ENCODE measurements around the gene ZFHX3.

The ZFHX3 gene

GRCh38 chr16:72898216-72898825 is 149.6 kb downstream of the ZFHX3 start:
- no peak for DNase-seq (ENCODE audit: low spot score)

- DNase-seq (ENCODE audit: low spot score): no peak
Measured at GRCh38 chr16:72897707-72898106, 150.2 kb downstream of the ZFHX3 start.

DNA sequence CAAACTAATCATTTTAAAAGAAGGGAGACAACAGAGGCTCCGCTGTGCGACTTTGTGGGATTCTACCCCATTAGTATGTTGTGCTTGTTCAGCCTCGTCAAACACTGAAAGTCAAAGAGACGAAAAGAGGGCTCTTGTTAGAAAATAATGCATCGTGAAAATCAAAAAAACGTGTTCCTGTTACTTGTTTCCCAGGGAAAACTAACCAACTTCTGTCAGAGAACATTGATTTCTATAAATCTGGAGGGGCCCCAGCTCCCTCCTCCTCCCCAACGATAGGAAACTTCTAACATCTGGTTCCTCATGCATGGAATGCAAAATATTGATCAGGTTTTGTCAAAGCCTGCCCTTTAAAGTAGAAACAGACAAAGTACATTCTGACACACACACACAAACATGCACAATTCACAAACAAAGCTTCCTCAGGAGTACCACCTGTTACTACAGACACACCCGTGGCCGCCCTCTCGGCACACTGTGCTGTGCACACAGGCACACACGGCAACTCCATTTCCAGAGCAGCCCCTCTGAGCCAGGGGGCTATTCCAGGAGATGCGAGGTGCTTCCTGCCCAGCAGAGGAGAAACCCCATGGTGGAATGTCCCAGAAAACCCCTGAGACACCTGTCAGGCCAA is 151.3 kb downstream of the ZFHX3 start:
- no peak for DNase-seq (ENCODE audit: low spot score)

DNA sequence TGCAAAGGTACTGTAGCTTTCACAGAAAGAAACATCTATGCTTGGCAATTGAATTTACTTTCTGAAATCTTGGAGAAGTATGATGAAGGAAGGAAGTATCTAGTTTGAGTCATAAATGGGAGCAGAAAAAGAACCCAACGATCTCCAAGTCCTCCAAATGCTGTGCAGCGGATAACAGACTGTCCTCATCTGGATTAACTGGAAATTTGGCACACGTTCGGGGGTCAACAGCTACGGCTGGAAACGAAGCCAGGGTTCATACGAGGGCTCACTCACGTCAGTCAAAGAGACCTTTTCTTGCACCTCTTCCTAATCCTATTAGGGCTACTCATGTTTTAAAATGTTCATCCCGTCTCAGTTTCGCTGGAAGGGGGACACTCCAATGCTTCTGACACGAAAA is 152.0 kb downstream of the ZFHX3 start:
- DNase-seq (ENCODE audit: low spot score): no peak

GRCh38 chr16:72894293-72895151 is 153.4 kb downstream of the ZFHX3 start:
- no peak for DNase-seq (ENCODE audit: low spot score)

GRCh38 chr16:72891291-72892227 is 156.4 kb downstream of the ZFHX3 start:
- DNase-seq (ENCODE audit: low spot score): no peak

DNA sequence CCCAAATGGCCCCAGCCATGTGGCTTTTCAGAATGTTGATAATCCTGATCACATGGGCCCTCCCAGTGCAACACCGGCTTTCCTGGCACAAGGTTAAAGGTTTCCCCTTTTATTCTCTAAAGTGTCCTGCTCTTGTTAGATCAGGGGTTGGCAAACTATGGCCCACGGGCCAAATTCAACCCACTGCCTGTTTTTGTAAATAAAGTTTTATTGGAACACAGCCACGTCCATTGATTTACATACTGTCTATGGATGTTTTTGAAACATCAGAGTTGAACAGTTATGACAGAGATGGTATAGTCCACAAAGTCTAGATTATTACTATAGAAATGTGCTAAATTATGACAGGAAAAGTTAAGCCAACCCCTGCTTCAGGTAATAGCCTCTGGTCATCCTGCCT is 157.3 kb downstream of the ZFHX3 start:
- no peak for DNase-seq (ENCODE audit: low spot score)

DNA sequence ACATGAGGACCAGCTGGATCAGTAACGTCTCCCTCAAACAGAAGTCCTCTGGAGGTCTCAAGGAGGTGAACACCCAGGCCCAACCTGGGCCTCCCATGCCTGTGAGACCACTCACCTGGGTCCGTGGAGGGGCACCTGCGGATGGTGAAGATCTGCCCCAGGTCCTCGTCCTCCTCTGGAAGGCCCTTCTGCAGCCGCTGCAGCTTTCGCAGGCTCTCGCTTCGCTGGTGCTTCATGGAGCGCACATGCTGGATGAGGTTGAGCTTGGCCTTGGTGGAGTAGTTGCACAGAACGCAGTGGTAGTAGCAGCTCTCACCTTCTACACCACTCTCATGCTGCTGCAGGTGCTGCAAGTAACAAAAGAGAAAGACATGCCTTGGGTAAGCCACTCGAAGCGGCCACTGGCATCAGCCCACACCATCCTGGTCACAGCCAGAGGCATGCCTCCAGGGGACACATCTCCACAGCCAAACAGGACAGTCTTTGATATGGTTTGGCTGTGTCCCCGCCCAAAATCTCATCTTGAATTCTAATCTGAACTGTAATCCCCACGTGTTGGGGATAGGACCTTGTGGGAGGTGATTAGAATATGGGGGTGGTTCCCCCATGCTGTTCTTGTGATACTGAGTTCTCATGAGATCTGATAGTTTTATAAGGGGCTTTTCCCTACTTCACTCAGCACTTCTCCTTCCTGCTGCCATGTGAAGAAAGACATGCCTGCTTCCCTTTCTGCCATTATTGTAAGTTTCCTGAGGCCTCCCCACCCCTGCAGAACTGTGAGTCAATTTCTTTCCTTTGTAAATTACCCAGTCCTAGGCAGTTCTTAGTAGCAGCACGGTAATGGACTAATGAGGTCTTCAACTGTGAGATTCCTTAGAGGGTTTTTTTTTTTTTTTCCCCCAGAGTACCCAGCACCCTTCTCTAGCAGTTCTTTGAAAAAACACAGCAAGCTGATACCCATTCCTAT is 158.0 kb downstream of the ZFHX3 start:
- DNase-seq (ENCODE audit: low spot score): no peak

- DNase-seq (ENCODE audit: low spot score): no peak
Measured at GRCh38 chr16:72887537-72887936, 160.4 kb downstream of the ZFHX3 start.

GRCh38 chr16:72886346-72886974 is 161.5 kb downstream of the ZFHX3 start:
- no peak for DNase-seq (ENCODE audit: low spot score)

DNA sequence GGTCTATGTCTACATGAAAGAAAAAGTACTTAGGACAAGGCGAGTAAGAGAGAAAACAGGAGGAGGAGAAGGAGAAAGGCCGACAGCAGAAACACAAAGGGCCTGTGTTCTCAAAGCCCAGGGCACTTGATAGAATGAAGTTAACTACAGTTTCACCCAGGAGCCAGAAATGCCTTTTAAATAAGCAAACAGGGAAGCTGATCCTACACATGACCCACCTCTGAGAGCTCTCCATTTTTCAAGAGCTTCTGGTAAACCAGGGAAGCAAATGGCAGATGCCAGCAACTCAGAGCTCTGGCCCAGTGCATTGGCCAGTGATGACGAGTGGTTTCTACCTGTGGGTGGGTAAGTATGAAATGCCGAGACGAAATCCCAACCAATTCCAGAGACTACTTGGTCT is 163.4 kb downstream of the ZFHX3 start:
- DNase-seq (ENCODE audit: low spot score): no peak

- no peak for DNase-seq (ENCODE audit: low spot score)
Measured at GRCh38 chr16:72884037-72884436, 163.9 kb downstream of the ZFHX3 start.

DNA sequence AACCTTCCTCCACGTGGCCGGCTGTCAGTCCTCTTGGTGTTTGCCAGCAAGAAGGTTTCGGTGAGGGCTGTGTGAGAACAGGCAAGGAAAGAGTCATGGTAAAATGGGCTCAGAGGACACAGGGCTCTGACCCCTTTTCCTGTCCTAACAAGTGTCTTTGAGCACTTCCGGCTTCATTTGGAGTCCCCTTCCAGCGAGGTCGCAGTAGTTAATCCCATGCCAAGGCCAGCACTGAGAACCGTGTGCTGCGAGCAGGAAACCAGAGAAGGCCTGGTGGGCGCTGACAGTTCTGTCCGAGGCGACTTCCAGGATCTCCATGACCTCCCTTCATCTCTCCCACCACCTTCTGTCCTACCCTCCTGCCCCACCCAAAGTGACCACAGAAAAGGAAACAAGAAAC is 168.1 kb downstream of the ZFHX3 start:
- DNase-seq (ENCODE audit: low spot score): no peak

GRCh38 chr16:72878301-72879269 is 169.3 kb downstream of the ZFHX3 start:
- no peak for DNase-seq (ENCODE audit: low spot score)

DNA sequence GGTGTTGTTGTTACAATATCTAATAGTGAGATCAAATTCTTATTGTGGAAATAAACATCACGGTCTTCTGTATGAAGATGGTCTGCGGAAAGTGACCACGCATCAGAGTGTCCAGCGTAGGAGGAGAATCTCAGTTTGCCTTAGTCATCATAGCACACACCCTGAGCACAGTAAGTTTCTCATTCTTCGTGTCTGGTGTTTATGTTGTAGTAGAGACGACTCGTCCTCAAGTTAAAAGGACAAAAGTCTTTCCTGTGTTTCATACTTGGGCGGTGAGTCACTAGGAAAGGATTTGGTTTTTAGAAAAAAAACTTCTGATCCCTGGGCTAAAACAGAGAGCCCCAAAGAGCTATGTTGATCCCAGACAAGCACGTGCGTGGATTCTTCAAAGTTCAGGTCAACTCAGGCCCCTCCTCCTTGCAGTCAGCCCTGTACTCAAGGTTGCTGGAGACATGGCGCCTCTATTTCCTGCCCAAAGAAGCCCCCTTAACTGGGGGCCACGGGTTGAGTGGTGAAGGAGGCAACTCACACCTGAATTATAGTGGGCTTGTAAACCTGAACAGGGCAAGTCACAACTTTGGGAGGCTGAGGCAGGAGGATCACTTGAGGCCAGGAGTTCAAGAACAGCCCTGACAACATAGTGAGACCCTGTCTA is 170.4 kb downstream of the ZFHX3 start:
- no peak for DNase-seq (ENCODE audit: low spot score)

GRCh38 chr16:72876981-72877373 is 171.0 kb downstream of the ZFHX3 start:
- no peak for DNase-seq (ENCODE audit: low spot score)

- DNase-seq (ENCODE audit: low spot score): no peak
Measured at GRCh38 chr16:72876221-72876620, 171.7 kb downstream of the ZFHX3 start.

DNA sequence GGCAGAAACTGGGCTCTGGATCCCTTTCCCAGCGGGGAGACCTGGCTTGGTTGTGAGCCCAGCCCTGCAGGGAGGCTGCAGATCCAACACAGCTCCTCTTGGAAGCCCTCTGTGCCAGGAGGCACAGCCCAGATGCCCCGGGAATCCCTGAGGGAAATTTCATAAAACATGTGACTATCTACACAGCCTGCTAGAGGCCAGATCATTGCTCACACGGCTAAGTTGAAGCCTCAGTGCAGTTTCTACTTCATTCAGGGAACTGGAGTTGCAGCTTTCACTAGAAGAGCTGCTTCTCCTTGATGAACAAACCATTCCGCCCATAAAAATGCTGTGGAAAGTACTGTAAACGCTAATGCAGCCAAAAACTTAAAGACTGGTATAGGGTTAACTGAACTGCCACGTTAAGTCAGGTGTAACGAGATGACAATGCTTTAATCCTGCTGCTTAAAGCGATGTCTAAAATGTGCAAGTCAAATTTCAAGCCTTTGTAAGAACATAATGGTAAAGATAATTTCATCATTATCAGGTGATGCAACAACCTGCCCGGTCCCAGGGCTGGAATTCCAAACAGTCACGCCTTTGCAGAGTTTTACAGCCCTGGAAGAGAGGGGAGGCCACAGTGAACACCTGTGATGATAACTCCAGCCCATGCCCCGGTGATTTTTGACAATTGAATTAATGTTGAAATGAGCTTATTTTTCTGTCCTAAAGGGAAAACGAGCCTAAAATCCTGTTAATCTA is 172.5 kb downstream of the ZFHX3 start:
- DNase-seq (ENCODE audit: low spot score): no peak

All from hematopoietic multipotent progenitor cell treated with erythropoietin and hydrocortisone succinate and interleukin-3 and kit ligand, for 17 days (in vitro differentiated cells).